Gastrocnemius medialis (tissue), 4 donors: ENCODE data around the gene GALNT14. TPM values are rescaled to one million over a fixed set of nuclear protein-coding genes. Genes with fewer than 3 reads are reported as not detected.

ENCODE experiments used
- ATAC-seq, 2 donors: fragments of 150-250 bp; one replicate each; pipeline ENCODE4 v1.9.1; 2016
- DNase-seq, 2 donors: peaks; one replicate each; pipeline ENCODE4 v3.0.0-alpha.2; 2019
- H3K27ac ChIP-seq, 4 donors: fragments of 200-600 bp; sonication (generic); 1 replicate in 1 of 4; 2 replicates in 3 of 4; pipeline ENCODE4 v1.5.1; 2016 to 2018; ENCODE audit warnings: mild to moderate bottlenecking in 2 of 4, moderate library complexity in 1 of 4
- H3K27me3 ChIP-seq, 3 donors: fragments of 200-600 bp; sonication (generic) in 2 of 3; 1 replicate in 1 of 3; 2 replicates in 2 of 3; pipeline versions ENCODE4 v1.5.1 to v1.6.0; 2016 to 2019; ENCODE audit warnings: mild to moderate bottlenecking in 1 of 3, moderate library complexity in 1 of 3
- H3K36me3 ChIP-seq, 2 donors: fragments of 200-600 bp; sonication (generic) in 1 of 2; one replicate each; pipeline ENCODE4 v1.5.1; 2017 to 2018
- H3K4me1 ChIP-seq, 2 donors: fragments of 200-600 bp; sonication (generic) in 1 of 2; one replicate each; pipeline ENCODE4 v1.5.1; 2016 to 2017; ENCODE audit warnings: mild to moderate bottlenecking in 2 of 2
- H3K4me3 ChIP-seq, 4 donors: fragments of 200-600 bp; sonication (generic) in 3 of 4; 1 replicate in 1 of 4; 2 replicates in 3 of 4; pipeline ENCODE4 v1.5.1; 2016 to 2019; ENCODE audit warnings: mild to moderate bottlenecking in 2 of 4
- H3K9me3 ChIP-seq, 3 donors: fragments of 200-600 bp; sonication (generic) in 2 of 3; 1 replicate in 1 of 3; 2 replicates in 2 of 3; pipeline ENCODE4 v1.5.1; 2016 to 2019
- CTCF ChIP-seq, 5 experiments: fragments of 450-650 bp in 3 of 5; fragments of 200-600 bp in 2 of 5; sonication (generic) in 2 of 5; IDR thresholded peaks in 4 of 5; conservative IDR thresholded peaks in 1 of 5; 1 replicate in 4 of 5; 2 replicates in 1 of 5; pipeline ENCODE4 v1.5.1; 2016 to 2019; ENCODE audit warnings: antibody characterized with exemption in 5 of 5, mild to moderate bottlenecking in 3 of 5, moderate library complexity in 3 of 5
- POLR2A ChIP-seq, 2 donors: fragments of 450-650 bp; IDR thresholded peaks; one replicate each; pipeline ENCODE4 v1.6.1; 2017; ENCODE audit warnings: antibody characterized with exemption in 2 of 2, mild to moderate bottlenecking in 2 of 2, moderate library complexity in 2 of 2
- in situ Hi-C, 4 donors: fragments of 200-750 bp; cut with MboI; loops; one replicate each; pipeline versions ENCODE4 v1.15.0 to v1.8.0; 2017; ENCODE audit warnings: low sequenced_read_pairs in 4 of 4
- intact Hi-C: fragments of 100-400 bp; cut with DNase I; formaldehyde crosslinking; loops from one replicate; pipeline ENCODE4 v1.15.1; 2023; ENCODE audit warnings: low total_unique reads
- total RNA-seq, 4 donors: library from RNA; depleted of rRNA; stranded (reverse); fragments of >200 nt; gene quantifications; one replicate each; pipeline versions ENCODE4 v1.1.0 to v1.2.3, GENCODE V29; 2016

Gene GALNT14
- total RNA-seq, 4 donors from 2014 or later = 0.16 TPM; not detected in 3

- no peaks in the 10 kb centered on the region for H3K9me3 ChIP-seq
- H3K36me3 ChIP-seq = no peaks in the 10 kb centered on the region
- no peak overlapping the region for H3K27ac ChIP-seq
- no peak for TF ChIP-seq CTCF (IDR thresholded peaks at IDR 0.05 in 4 of 5, conservative IDR thresholded peaks at IDR 0.05 in 1 of 5)
- TF ChIP-seq POLR2A (IDR thresholded peaks at IDR 0.05) = no peak
- no peak overlapping the region for H3K4me3 ChIP-seq
- ATAC-seq (no peak), DNase-seq (no peak)
- intact Hi-C loops (loop anchor here (10.0 kb wide), 1 partner anchor 200 kb away; no protein-coding TSS in a partner anchor), in situ Hi-C loops (no loop called here)
- peaks cover 8 to 10% of the 10 kb centered on the region in 2 donors for H3K4me1 ChIP-seq
- peaks cover 25 to 45% (median 30%) of the 10 kb centered on the region in 3 donors for H3K27me3 ChIP-seq
These were observed 3.8 kb downstream of the GALNT14 start for GRCh38 chr2:31134480-31134879.

- peaks cover 22 to 35% (median 27%) of the 10 kb centered on the region in 3 donors for H3K27me3 ChIP-seq
- intact Hi-C loops (loop anchor here (10.0 kb wide), 1 partner anchor 202 kb away; no protein-coding TSS in a partner anchor), in situ Hi-C loops (no loop called here)
- peaks cover 3 to 8% of the 10 kb centered on the region in 2 donors for H3K4me1 ChIP-seq
- ATAC-seq (no peak), DNase-seq (no peak)
- H3K9me3 ChIP-seq = no peaks in the 10 kb centered on the region
- no peak overlapping the region for H3K4me3 ChIP-seq
- no peak overlapping the region for H3K27ac ChIP-seq
- TF ChIP-seq CTCF (IDR thresholded peaks at IDR 0.05 in 4 of 5, conservative IDR thresholded peaks at IDR 0.05 in 1 of 5) = no peak
- no peak for TF ChIP-seq POLR2A (IDR thresholded peaks at IDR 0.05)
- H3K36me3 ChIP-seq = no peaks in the 10 kb centered on the region
These were observed 5.5 kb downstream of the GALNT14 start for GRCh38 chr2:31132786-31133185.

- DNase-seq (no peak), ATAC-seq (no peak)
- in situ Hi-C loops = no loop called here
- intact Hi-C loops = loop anchor here (10.0 kb wide), 1 partner anchor 203 kb away; no protein-coding TSS in a partner anchor
- Histone ChIP-seq H3K4me3 (no peak overlapping the region), H3K36me3 (no peaks in the 10 kb centered on the region), H3K27ac (no peak overlapping the region), H3K9me3 (no peaks in the 10 kb centered on the region), H3K27me3 (peaks cover 19 to 27% (median 21%) of the 10 kb centered on the region in 3 donors), H3K4me1 (no peaks in the 10 kb centered on the region)
- TF ChIP-seq POLR2A (IDR thresholded peaks at IDR 0.05) = no peak
These were observed 6.4 kb downstream of the GALNT14 start for GRCh38 chr2:31131871-31132270.

GRCh38 chr2:31129375-31130171 lies 8.7 kb downstream of the GALNT14 start:
- H3K27ac ChIP-seq = no peak overlapping the region
- H3K27me3 ChIP-seq = peaks cover 0 to 4% (median 3%) of the 10 kb centered on the region in 3 donors
- no peak overlapping the region for H3K4me3 ChIP-seq
- no peak for DNase-seq
- no peaks in the 10 kb centered on the region for H3K36me3 ChIP-seq
- intact Hi-C loops (loop anchor here (10.0 kb wide), 1 partner anchor 205 kb away; no protein-coding TSS in a partner anchor), in situ Hi-C loops (no loop called here)
- ATAC-seq = no peak
- H3K9me3 ChIP-seq = no peaks in the 10 kb centered on the region
- no peaks in the 10 kb centered on the region for H3K4me1 ChIP-seq
- TF ChIP-seq CTCF (IDR thresholded peaks at IDR 0.05 in 4 of 5, conservative IDR thresholded peaks at IDR 0.05 in 1 of 5) = no peak
- TF ChIP-seq POLR2A (IDR thresholded peaks at IDR 0.05) = no peak

GRCh38 chr2:31127931-31128330 lies 10.3 kb downstream of the GALNT14 start:
- DNase-seq (no peak), ATAC-seq (no peak)

More at GRCh38 chr2:31127931-31128330, 10.3 kb downstream of the GALNT14 start:
- Histone ChIP-seq H3K4me1 (no peaks in the 10 kb centered on the region), H3K27ac (no peak overlapping the region), H3K4me3 (no peak overlapping the region), H3K9me3 (no peaks in the 10 kb centered on the region), H3K27me3 (no peaks in the 10 kb centered on the region), H3K36me3 (no peaks in the 10 kb centered on the region)
- intact Hi-C loops (no loop called here), in situ Hi-C loops (no loop called here)
- TF ChIP-seq CTCF (IDR thresholded peaks at IDR 0.05 in 4 of 5, conservative IDR thresholded peaks at IDR 0.05 in 1 of 5) (no peak), POLR2A (IDR thresholded peaks at IDR 0.05) (no peak)
